Testis (tissue), 2 donors: ENCODE results near the gene SPDYE2B.
"Not testable (repeated sequence)": the region's sequence is repeated elsewhere in the genome, so short reads cannot be mapped to it uniquely, and the experiment has no call there.

Source experiments
- POLR2A ChIP-seq: fragments of 450-650 bp; IDR thresholded peaks from one replicate; pipeline ENCODE4 v1.6.1; 2017; ENCODE audit warnings: antibody characterized with exemption, mild to moderate bottlenecking, moderate library complexity
- TF ChIP-seq, protein P1 (sequence below), 3 experiments: fragments of 450-650 bp in 2 of 3; fragments of 200-600 bp in 1 of 3; sonication (generic) in 1 of 3; IDR thresholded peaks; one replicate each; pipeline ENCODE4 v1.5.1; 2016 to 2019; ENCODE audit warnings: antibody characterized with exemption in 3 of 3, mild to moderate bottlenecking in 2 of 3, moderate library complexity in 1 of 3

GRCh38 chr7:102616507-102617125 lies 33.5 kb upstream of the SPDYE2B start, which contains the start of gene RASA4:
- TF ChIP-seq, protein P1, sequence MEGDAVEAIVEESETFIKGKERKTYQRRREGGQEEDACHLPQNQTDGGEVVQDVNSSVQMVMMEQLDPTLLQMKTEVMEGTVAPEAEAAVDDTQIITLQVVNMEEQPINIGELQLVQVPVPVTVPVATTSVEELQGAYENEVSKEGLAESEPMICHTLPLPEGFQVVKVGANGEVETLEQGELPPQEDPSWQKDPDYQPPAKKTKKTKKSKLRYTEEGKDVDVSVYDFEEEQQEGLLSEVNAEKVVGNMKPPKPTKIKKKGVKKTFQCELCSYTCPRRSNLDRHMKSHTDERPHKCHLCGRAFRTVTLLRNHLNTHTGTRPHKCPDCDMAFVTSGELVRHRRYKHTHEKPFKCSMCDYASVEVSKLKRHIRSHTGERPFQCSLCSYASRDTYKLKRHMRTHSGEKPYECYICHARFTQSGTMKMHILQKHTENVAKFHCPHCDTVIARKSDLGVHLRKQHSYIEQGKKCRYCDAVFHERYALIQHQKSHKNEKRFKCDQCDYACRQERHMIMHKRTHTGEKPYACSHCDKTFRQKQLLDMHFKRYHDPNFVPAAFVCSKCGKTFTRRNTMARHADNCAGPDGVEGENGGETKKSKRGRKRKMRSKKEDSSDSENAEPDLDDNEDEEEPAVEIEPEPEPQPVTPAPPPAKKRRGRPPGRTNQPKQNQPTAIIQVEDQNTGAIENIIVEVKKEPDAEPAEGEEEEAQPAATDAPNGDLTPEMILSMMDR (IDR thresholded peaks at IDR 0.05) = not testable (repeated sequence)
- not testable (repeated sequence) for TF ChIP-seq POLR2A
